ENCODE results near the gene ORAI2.

ORAI2 gene

GRCh38 chr7:102425639-102426267 lies 7.6 kb upstream of the ORAI2 start:
- H3K27me3 ChIP-seq (ENCODE audit: control insufficient read depth in 2 of 2, insufficient read depth in 2 of 2, low read length in 2 of 2), result no peaks in the 10 kb centered on the region
- peaks cover 5 to 17% of the 10 kb centered on the region in 2 donors for H3K4me1 ChIP-seq (ENCODE audit: control insufficient read depth in 2 of 2, insufficient read depth in 2 of 2, low read length in 2 of 2)
- H3K36me3 ChIP-seq (ENCODE audit: control insufficient read depth in 2 of 2, insufficient read depth in 2 of 2, low read length in 2 of 2), result peaks cover 11 to 21% of the 10 kb centered on the region in 2 donors
- H3K27ac ChIP-seq (ENCODE audit: low read depth in 2 of 2, low read length in 2 of 2), result peak overlapping the region; percentile 72 to 94
- H3K9me3 ChIP-seq (ENCODE audit: control insufficient read depth in 2 of 2, low read length in 2 of 2), result no peaks in the 10 kb centered on the region
- H3K4me3 ChIP-seq (ENCODE audit: low read length in 2 of 2), result peak overlapping the region in 1 of 2 donors; percentile 54
- peak overlapping the region; percentile 24 to 72 for H3K9ac ChIP-seq (ENCODE audit: low read depth in 1 of 2, low read length in 2 of 2)

GRCh38 chr7:102426268-102427018 lies 6.9 kb upstream of the ORAI2 start:
- Histone ChIP-seq H3K4me3 (ENCODE audit: low read length in 2 of 2) (peak overlapping the region in 1 of 2 donors; percentile 54), H3K27me3 (ENCODE audit: control insufficient read depth in 2 of 2, insufficient read depth in 2 of 2, low read length in 2 of 2) (no peaks in the 10 kb centered on the region), H3K9me3 (ENCODE audit: control insufficient read depth in 2 of 2, low read length in 2 of 2) (no peaks in the 10 kb centered on the region), H3K36me3 (ENCODE audit: control insufficient read depth in 2 of 2, insufficient read depth in 2 of 2, low read length in 2 of 2) (peaks cover 11 to 21% of the 10 kb centered on the region in 2 donors), H3K4me1 (ENCODE audit: control insufficient read depth in 2 of 2, insufficient read depth in 2 of 2, low read length in 2 of 2) (peaks cover 9 to 21% of the 10 kb centered on the region in 2 donors), H3K9ac (ENCODE audit: low read depth in 1 of 2, low read length in 2 of 2) (peak overlapping the region; percentile 24 to 72), H3K27ac (ENCODE audit: low read depth in 2 of 2, low read length in 2 of 2) (peak overlapping the region; percentile 72 to 94)

DNA sequence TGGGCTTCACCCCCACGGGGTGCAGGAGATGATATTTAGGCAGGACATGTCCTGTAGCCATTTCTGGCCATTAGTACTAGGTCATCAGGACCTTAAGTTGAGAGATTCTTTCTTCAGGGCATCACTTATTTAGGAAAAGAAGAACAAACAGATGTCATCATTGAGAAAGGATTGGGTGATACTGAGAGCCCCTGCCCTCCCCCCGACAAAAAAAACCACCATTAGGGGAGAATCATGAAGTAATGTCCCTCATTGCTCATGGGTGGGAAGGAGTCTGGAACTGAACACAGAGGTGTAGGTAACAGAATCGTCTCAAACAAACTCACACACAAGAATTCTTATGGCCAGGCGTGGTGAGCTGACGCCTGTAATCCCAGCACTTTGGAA lies 6.4 kb upstream of the ORAI2 start:
- Histone ChIP-seq H3K36me3 (ENCODE audit: control insufficient read depth in 2 of 2, insufficient read depth in 2 of 2, low read length in 2 of 2) (peaks cover 11 to 18% of the 10 kb centered on the region in 2 donors), H3K4me1 (ENCODE audit: control insufficient read depth in 2 of 2, insufficient read depth in 2 of 2, low read length in 2 of 2) (peaks cover 15 to 27% of the 10 kb centered on the region in 2 donors), H3K27ac (ENCODE audit: low read depth in 2 of 2, low read length in 2 of 2) (peak overlapping the region; percentile 72 to 94), H3K9me3 (ENCODE audit: control insufficient read depth in 2 of 2, low read length in 2 of 2) (no peaks in the 10 kb centered on the region), H3K4me3 (ENCODE audit: low read length in 2 of 2) (no peak overlapping the region), H3K27me3 (ENCODE audit: control insufficient read depth in 2 of 2, insufficient read depth in 2 of 2, low read length in 2 of 2) (no peaks in the 10 kb centered on the region), H3K9ac (ENCODE audit: low read depth in 1 of 2, low read length in 2 of 2) (peak overlapping the region; percentile 23 to 56)

- H3K36me3 ChIP-seq (ENCODE audit: control insufficient read depth in 2 of 2, insufficient read depth in 2 of 2, low read length in 2 of 2), result peaks cover 11 to 15% of the 10 kb centered on the region in 2 donors
- no peak overlapping the region for H3K4me3 ChIP-seq (ENCODE audit: low read length in 2 of 2)
- no peaks in the 10 kb centered on the region for H3K27me3 ChIP-seq (ENCODE audit: control insufficient read depth in 2 of 2, insufficient read depth in 2 of 2, low read length in 2 of 2)
- no peaks in the 10 kb centered on the region for H3K9me3 ChIP-seq (ENCODE audit: control insufficient read depth in 2 of 2, low read length in 2 of 2)
- H3K4me1 ChIP-seq (ENCODE audit: control insufficient read depth in 2 of 2, insufficient read depth in 2 of 2, low read length in 2 of 2), result peaks cover 26 to 30% of the 10 kb centered on the region in 2 donors
- H3K9ac ChIP-seq (ENCODE audit: low read depth in 1 of 2, low read length in 2 of 2), result no peak overlapping the region
- H3K27ac ChIP-seq (ENCODE audit: low read depth in 2 of 2, low read length in 2 of 2), result peak overlapping the region in 1 of 2 donors; percentile 48
Measured at GRCh38 chr7:102429141-102429899, 4.1 kb upstream of the ORAI2 start.

GRCh38 chr7:102431617-102432298 lies 1.6 kb upstream of the ORAI2 start:
- Histone ChIP-seq H3K9ac (ENCODE audit: low read depth in 1 of 2, low read length in 2 of 2) (peak overlapping the region; percentile 30 to 60), H3K4me1 (ENCODE audit: control insufficient read depth in 2 of 2, insufficient read depth in 2 of 2, low read length in 2 of 2) (peaks cover 17 to 25% of the 10 kb centered on the region in 2 donors), H3K27me3 (ENCODE audit: control insufficient read depth in 2 of 2, insufficient read depth in 2 of 2, low read length in 2 of 2) (peaks cover 0 to 2% of the 10 kb centered on the region in 2 donors), H3K9me3 (ENCODE audit: control insufficient read depth in 2 of 2, low read length in 2 of 2) (no peaks in the 10 kb centered on the region), H3K4me3 (ENCODE audit: low read length in 2 of 2) (peak overlapping the region; percentile 25 to 58), H3K27ac (ENCODE audit: low read depth in 2 of 2, low read length in 2 of 2) (peak overlapping the region; percentile 53 to 83), H3K36me3 (ENCODE audit: control insufficient read depth in 2 of 2, insufficient read depth in 2 of 2, low read length in 2 of 2) (peaks cover 0 to 2% of the 10 kb centered on the region in 2 donors)

GRCh38 chr7:102432442-102433218 lies 745 bp upstream of the ORAI2 start:
- Histone ChIP-seq H3K9ac (ENCODE audit: low read depth in 1 of 2, low read length in 2 of 2) (peak overlapping the region; percentile 14 to 58), H3K27ac (ENCODE audit: low read depth in 2 of 2, low read length in 2 of 2) (peak overlapping the region; percentile 72 to 83), H3K9me3 (ENCODE audit: control insufficient read depth in 2 of 2, low read length in 2 of 2) (no peaks in the 10 kb centered on the region), H3K4me3 (ENCODE audit: low read length in 2 of 2) (peak overlapping the region; percentile 37 to 61), H3K4me1 (ENCODE audit: control insufficient read depth in 2 of 2, insufficient read depth in 2 of 2, low read length in 2 of 2) (peaks cover 13 to 23% of the 10 kb centered on the region in 2 donors), H3K27me3 (ENCODE audit: control insufficient read depth in 2 of 2, insufficient read depth in 2 of 2, low read length in 2 of 2) (peaks cover 0 to 2% of the 10 kb centered on the region in 2 donors), H3K36me3 (ENCODE audit: control insufficient read depth in 2 of 2, insufficient read depth in 2 of 2, low read length in 2 of 2) (no peaks in the 10 kb centered on the region)

DNA sequence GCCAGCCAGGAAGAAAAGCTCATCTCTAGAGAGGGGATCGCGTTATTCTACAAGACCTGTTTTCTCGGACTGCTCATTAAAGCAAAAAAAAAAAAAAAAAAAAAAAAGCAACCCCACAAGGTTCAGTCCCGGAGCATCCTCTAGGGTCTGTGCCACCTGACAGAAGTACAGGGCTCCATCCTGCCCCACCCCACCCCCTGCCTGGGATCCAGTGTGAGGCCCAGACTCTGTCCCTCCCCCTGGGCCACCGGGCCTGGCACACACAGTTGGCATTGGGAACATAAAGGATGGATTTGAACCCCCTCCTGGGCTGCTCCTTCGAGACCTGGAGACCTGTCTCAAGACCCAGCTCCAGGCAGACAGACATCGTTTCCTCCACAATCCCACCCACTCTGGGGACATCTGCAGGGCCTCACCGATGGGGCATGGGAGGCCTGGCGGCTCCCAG lies 688 bp downstream of the ORAI2 start:
- Histone ChIP-seq H3K27me3 (ENCODE audit: control insufficient read depth in 2 of 2, insufficient read depth in 2 of 2, low read length in 2 of 2) (peaks cover 0 to 2% of the 10 kb centered on the region in 2 donors), H3K27ac (ENCODE audit: low read depth in 2 of 2, low read length in 2 of 2) (peak overlapping the region in 1 of 2 donors; percentile 72), H3K4me1 (ENCODE audit: control insufficient read depth in 2 of 2, insufficient read depth in 2 of 2, low read length in 2 of 2) (peaks cover 13 to 22% of the 10 kb centered on the region in 2 donors), H3K9ac (ENCODE audit: low read depth in 1 of 2, low read length in 2 of 2) (peak overlapping the region in 1 of 2 donors; percentile 24), H3K36me3 (ENCODE audit: control insufficient read depth in 2 of 2, insufficient read depth in 2 of 2, low read length in 2 of 2) (no peaks in the 10 kb centered on the region), H3K9me3 (ENCODE audit: control insufficient read depth in 2 of 2, low read length in 2 of 2) (no peaks in the 10 kb centered on the region), H3K4me3 (ENCODE audit: low read length in 2 of 2) (peak overlapping the region; percentile 63 to 68)

GRCh38 chr7:102436118-102436517 lies 2.7 kb downstream of the ORAI2 start:
- H3K27me3 ChIP-seq (ENCODE audit: control insufficient read depth in 2 of 2, insufficient read depth in 2 of 2, low read length in 2 of 2), result peaks cover 0 to 2% of the 10 kb centered on the region in 2 donors

More at GRCh38 chr7:102436118-102436517, 2.7 kb downstream of the ORAI2 start:
- Histone ChIP-seq H3K9ac (ENCODE audit: low read depth in 1 of 2, low read length in 2 of 2) (no peak overlapping the region), H3K36me3 (ENCODE audit: control insufficient read depth in 2 of 2, insufficient read depth in 2 of 2, low read length in 2 of 2) (no peaks in the 10 kb centered on the region), H3K27ac (ENCODE audit: low read depth in 2 of 2, low read length in 2 of 2) (no peak overlapping the region), H3K4me3 (ENCODE audit: low read length in 2 of 2) (no peak overlapping the region), H3K4me1 (ENCODE audit: control insufficient read depth in 2 of 2, insufficient read depth in 2 of 2, low read length in 2 of 2) (peaks cover 12 to 21% of the 10 kb centered on the region in 2 donors), H3K9me3 (ENCODE audit: control insufficient read depth in 2 of 2, low read length in 2 of 2) (no peaks in the 10 kb centered on the region)

Data from mucosa of rectum (tissue), 2 donors.